Activated CD4-positive, alpha-beta T cell treated with anti-CD3 and anti-CD28 coated beads, Interleukin-10, Interleukin-2, amounts not matched to agents 100 ng/mL and 50 ng/mL, durations not matched to agents 16 hours and 8 hours (primary cell): ENCODE measurements around the gene OPCML.

Experiments used
- DNase-seq: peaks from one replicate; pipeline ENCODE4 v3.0.0-alpha.2; 2020

Gene OPCML

GRCh38 chr11:132639986-132640385, 892.3 kb downstream of the OPCML start:
- DNase-seq = no peak

- no peak for DNase-seq
Measured at GRCh38 chr11:132639403-132639802, 892.9 kb downstream of the OPCML start.

GRCh38 chr11:132638423-132638822, 893.9 kb downstream of the OPCML start:
- DNase-seq = no peak

- no peak for DNase-seq
Measured at GRCh38 chr11:132636523-132636922, 895.8 kb downstream of the OPCML start.

GRCh38 chr11:132632641-132633124, 899.6 kb downstream of the OPCML start:
- DNase-seq = no peak

- no peak for DNase-seq
Measured at GRCh38 chr11:132631989-132632388, 900.3 kb downstream of the OPCML start.

GRCh38 chr11:132627981-132628380, 904.3 kb downstream of the OPCML start:
- DNase-seq = no peak

GRCh38 chr11:132626446-132626845, 905.9 kb downstream of the OPCML start:
- no peak for DNase-seq

- DNase-seq = no peak
Measured at GRCh38 chr11:132623511-132623910, 908.8 kb downstream of the OPCML start.

- DNase-seq = no peak
Measured at GRCh38 chr11:132621976-132622580, 910.2 kb downstream of the OPCML start.

- DNase-seq = no peak
Measured at GRCh38 chr11:132620423-132620822, 911.9 kb downstream of the OPCML start.

GRCh38 chr11:132610791-132611190, 921.5 kb downstream of the OPCML start:
- DNase-seq = no peak

GRCh38 chr11:132610216-132610615, 922.1 kb downstream of the OPCML start:
- no peak for DNase-seq

GRCh38 chr11:132607575-132607974, 924.7 kb downstream of the OPCML start:
- DNase-seq = no peak

GRCh38 chr11:132605825-132606570, 926.3 kb downstream of the OPCML start:
- DNase-seq = no peak

GRCh38 chr11:132604431-132604830, 927.9 kb downstream of the OPCML start:
- no peak for DNase-seq

- no peak for DNase-seq
Measured at GRCh38 chr11:132601875-132602274, 930.4 kb downstream of the OPCML start.

- DNase-seq = no peak
Measured at GRCh38 chr11:132595711-132596134, 936.6 kb downstream of the OPCML start.

GRCh38 chr11:132595246-132595645, 937.1 kb downstream of the OPCML start:
- DNase-seq = no peak

- DNase-seq = no peak
Measured at GRCh38 chr11:132590986-132591385, 941.3 kb downstream of the OPCML start.

GRCh38 chr11:132590554-132590953, 941.7 kb downstream of the OPCML start:
- no peak for DNase-seq

GRCh38 chr11:132589791-132590190, 942.5 kb downstream of the OPCML start:
- no peak for DNase-seq

- no peak for DNase-seq
Measured at GRCh38 chr11:132588366-132588765, 943.9 kb downstream of the OPCML start.

- no peak for DNase-seq
Measured at GRCh38 chr11:132587716-132588115, 944.6 kb downstream of the OPCML start.

- no peak for DNase-seq
Measured at GRCh38 chr11:132586801-132587200, 945.5 kb downstream of the OPCML start.
